ENCODE results near the gene RPL38. TPM values are rescaled to one million over a fixed set of nuclear protein-coding genes. Genes with fewer than 3 reads are reported as not detected.
A peak's percentile ranks its signal among the peaks of the same experiment; 100 is the strongest.

RPL38 gene
- 1,123 and 1,161 TPM in 2 replicates for total RNA-seq

GRCh38 chr17:74203439-74204240 is at the start of gene RPL38:
RPL38 (plus strand) TSS chr17:74203678; CDS start chr17:74203956, 278 bp downstream.
- intact Hi-C loops (cut with micrococcal nuclease) = loop anchor here (1.0 to 5.0 kb wide), 4 partner anchors 10 to 534 kb away; partner anchors contain the start of genes RAB37 and TTYH2
- peaks cover 31% of the 10 kb centered on the region for H3K36me3 Mint-ChIP-seq (ENCODE audit: low read depth)
- peak; percentile 91 for DNase-seq (ENCODE audit: low spot score)
- H3K27ac Mint-ChIP-seq = peak within 1 kb of the TSS; percentile 99
- peaks cover 35% of the 10 kb centered on the region for H3K4me1 Mint-ChIP-seq (ENCODE audit: low read depth)
- no peaks in the 10 kb centered on the region for H3K9me3 Mint-ChIP-seq
- H3K27me3 Mint-ChIP-seq (ENCODE audit: insufficient read depth) = peaks cover 23% of the 10 kb centered on the region
- H3K4me3 Mint-ChIP-seq = peak within 1 kb of the TSS; percentile 99

DNA sequence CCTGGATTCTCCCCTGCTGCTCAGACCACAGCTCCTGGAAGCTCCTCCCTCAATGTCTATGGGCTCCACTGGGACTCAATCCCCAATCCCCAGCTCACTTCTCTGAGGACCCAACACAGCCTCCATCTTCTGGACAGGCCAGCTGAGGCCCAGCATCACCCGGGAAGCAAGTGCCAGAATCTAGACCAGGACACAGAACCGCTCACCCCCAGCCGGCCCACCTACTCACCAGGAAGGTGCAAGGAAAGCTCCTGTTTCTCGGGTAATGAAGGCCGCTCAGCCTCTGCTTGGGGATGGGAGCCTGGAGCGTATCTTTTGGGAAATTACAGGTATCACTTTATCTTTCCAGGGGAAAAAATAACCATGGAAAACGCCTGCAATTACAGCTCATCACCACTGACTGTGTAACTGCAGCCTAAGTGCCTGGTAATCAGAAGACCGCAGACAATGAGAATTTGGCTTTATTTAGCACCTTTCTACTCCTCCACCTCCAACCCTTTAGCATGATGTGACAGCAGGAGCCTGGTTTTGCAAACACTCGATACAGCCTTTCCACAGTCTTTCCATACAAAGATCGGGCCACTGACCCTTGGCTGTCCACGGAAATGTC is 49.6 kb upstream of the RPL38 start:
- no peaks in the 10 kb centered on the region for H3K36me3 Mint-ChIP-seq (ENCODE audit: low read depth)
- no peaks in the 10 kb centered on the region for H3K27me3 Mint-ChIP-seq (ENCODE audit: insufficient read depth)
- no peak overlapping the region for H3K27ac Mint-ChIP-seq
- H3K4me1 Mint-ChIP-seq (ENCODE audit: low read depth) = no peaks in the 10 kb centered on the region
- no peak for DNase-seq (ENCODE audit: low spot score)
- H3K9me3 Mint-ChIP-seq = peaks cover 3% of the 10 kb centered on the region
- no peak overlapping the region for H3K4me3 Mint-ChIP-seq
- intact Hi-C loops (cut with micrococcal nuclease) = no loop called here

DNA sequence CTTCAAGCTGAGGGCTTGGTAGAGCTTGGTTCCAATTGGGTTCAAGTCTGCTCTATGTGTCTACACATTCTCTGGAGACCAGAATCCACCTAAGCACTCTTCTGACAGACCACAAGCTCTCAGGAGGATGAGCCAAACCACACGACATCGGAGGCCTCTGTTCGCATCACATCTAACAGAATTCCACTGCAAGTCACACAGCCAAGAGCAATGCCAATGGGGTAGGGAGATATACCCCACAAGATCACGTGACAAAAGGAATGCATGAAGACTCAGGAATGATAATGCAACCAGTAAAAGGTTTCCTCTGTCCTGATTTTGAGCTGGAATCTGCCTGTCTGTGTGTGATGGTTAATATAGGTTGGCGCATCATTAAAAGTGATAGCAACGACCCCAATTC is 46.6 kb upstream of the RPL38 start:
- DNase-seq (ENCODE audit: low spot score) = no peak
- Mint-ChIP-seq H3K36me3 (ENCODE audit: low read depth) (no peaks in the 10 kb centered on the region), H3K9me3 (peaks cover 3% of the 10 kb centered on the region), H3K4me3 (no peak overlapping the region), H3K4me1 (ENCODE audit: low read depth) (no peaks in the 10 kb centered on the region), H3K27me3 (ENCODE audit: insufficient read depth) (no peaks in the 10 kb centered on the region), H3K27ac (no peak overlapping the region)
- intact Hi-C loops (cut with micrococcal nuclease) = no loop called here

- DNase-seq (ENCODE audit: low spot score) = no peak
- no peak overlapping the region for H3K4me3 Mint-ChIP-seq
- H3K4me1 Mint-ChIP-seq (ENCODE audit: low read depth) = no peaks in the 10 kb centered on the region
- H3K36me3 Mint-ChIP-seq (ENCODE audit: low read depth) = no peaks in the 10 kb centered on the region
- no peaks in the 10 kb centered on the region for H3K27me3 Mint-ChIP-seq (ENCODE audit: insufficient read depth)
- no peak overlapping the region for H3K27ac Mint-ChIP-seq
- H3K9me3 Mint-ChIP-seq = peaks cover 3% of the 10 kb centered on the region
- intact Hi-C loops (cut with micrococcal nuclease) = no loop called here
Measured at GRCh38 chr17:74157366-74157765, 46.1 kb upstream of the RPL38 start.

DNA sequence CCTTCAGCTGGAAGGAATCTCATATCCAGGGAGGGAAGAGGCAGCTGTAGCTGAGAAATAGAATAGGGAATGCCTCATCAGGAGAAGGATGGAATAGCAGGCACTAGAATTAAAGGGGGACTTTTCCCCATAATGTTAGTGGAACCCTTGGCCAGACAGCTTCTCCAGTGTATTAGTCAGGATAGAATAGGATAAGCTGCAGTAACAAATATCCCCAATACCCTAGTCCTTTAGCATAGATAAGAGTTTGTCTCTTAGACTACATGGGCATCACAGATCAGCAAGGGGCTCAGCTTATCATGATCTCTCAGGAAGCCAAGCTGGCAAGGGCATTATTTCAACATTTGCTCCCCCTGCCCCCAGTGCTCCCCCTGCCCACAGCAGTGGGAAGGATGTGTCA is 44.7 kb upstream of the RPL38 start:
- Mint-ChIP-seq H3K4me3 (no peak overlapping the region), H3K27me3 (ENCODE audit: insufficient read depth) (no peaks in the 10 kb centered on the region)

DNA sequence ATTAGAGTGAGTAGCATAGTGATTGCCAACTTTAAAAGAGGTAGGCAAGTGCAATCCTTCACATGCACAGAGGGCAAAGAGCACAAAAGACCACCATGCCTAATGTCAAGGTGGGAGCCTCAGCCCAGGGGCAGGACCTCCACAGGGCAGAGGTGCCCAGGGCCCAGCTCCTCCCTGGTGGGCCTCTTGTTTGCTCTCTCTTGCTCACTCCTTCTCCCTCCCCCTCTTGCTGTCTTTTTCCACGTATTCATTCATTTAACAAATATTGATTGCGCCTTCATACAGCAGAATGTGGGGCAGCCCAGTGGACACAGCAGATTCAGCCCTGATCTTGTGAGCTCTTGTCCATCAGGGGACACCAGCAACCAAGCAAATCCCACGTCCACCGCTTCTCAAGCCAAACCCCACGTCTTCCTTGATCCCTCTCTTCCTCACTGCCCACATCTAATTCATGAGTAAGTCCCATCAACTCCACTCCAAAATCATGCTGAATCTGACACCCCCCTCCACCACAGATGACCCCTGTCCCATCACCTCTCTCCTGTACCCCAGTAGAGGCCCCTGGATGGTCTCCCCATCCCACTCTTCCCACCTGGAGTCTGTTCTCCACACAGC is 44.1 kb upstream of the RPL38 start:
- intact Hi-C loops (cut with micrococcal nuclease) = no loop called here
- Mint-ChIP-seq H3K27ac (no peak overlapping the region), H3K4me1 (ENCODE audit: low read depth) (no peaks in the 10 kb centered on the region), H3K36me3 (ENCODE audit: low read depth) (no peaks in the 10 kb centered on the region), H3K4me3 (no peak overlapping the region), H3K27me3 (ENCODE audit: insufficient read depth) (no peaks in the 10 kb centered on the region), H3K9me3 (peaks cover 3% of the 10 kb centered on the region)
- DNase-seq (ENCODE audit: low spot score) = no peak

More for the DNA sequence above, 44.7 kb upstream of the RPL38 start:
- H3K27ac Mint-ChIP-seq = no peak overlapping the region
- DNase-seq (ENCODE audit: low spot score) = no peak
- no peaks in the 10 kb centered on the region for H3K36me3 Mint-ChIP-seq (ENCODE audit: low read depth)
- intact Hi-C loops (cut with micrococcal nuclease) = no loop called here
- H3K4me1 Mint-ChIP-seq (ENCODE audit: low read depth) = no peaks in the 10 kb centered on the region
- peaks cover 3% of the 10 kb centered on the region for H3K9me3 Mint-ChIP-seq

GRCh38 chr17:74160656-74161502 is 42.6 kb upstream of the RPL38 start:
- H3K27ac Mint-ChIP-seq = no peak overlapping the region

DNA sequence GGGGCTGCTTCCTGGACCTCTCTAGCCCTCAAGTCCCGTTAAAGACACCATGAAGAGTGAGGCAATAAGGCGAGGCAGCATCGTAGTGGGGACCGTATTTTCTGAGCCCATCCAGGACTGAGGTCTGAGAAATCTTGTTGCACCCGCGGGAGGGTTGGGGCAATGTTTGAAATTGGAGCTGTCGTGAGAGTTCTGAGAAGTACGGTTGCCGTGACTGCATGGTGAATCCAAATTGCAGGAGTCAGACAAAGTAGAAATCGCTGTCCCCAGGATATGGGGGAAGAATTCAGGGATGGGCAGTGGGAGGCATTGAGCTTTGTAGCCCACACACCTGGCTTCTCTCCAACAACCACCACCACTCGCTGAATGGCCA is 42.0 kb upstream of the RPL38 start:
- Mint-ChIP-seq H3K36me3 (ENCODE audit: low read depth) (no peaks in the 10 kb centered on the region), H3K27ac (no peak overlapping the region), H3K4me3 (no peak overlapping the region), H3K27me3 (ENCODE audit: insufficient read depth) (no peaks in the 10 kb centered on the region), H3K9me3 (peaks cover 3% of the 10 kb centered on the region), H3K4me1 (ENCODE audit: low read depth) (no peaks in the 10 kb centered on the region)
- intact Hi-C loops (cut with micrococcal nuclease) = no loop called here
- no peak for DNase-seq (ENCODE audit: low spot score)

More at GRCh38 chr17:74160656-74161502, 42.6 kb upstream of the RPL38 start:
- intact Hi-C loops (cut with micrococcal nuclease) = no loop called here
- Mint-ChIP-seq H3K9me3 (peaks cover 3% of the 10 kb centered on the region), H3K4me3 (no peak overlapping the region), H3K27me3 (ENCODE audit: insufficient read depth) (no peaks in the 10 kb centered on the region), H3K4me1 (ENCODE audit: low read depth) (no peaks in the 10 kb centered on the region), H3K36me3 (ENCODE audit: low read depth) (no peaks in the 10 kb centered on the region)
- no peak for DNase-seq (ENCODE audit: low spot score)

- peaks cover 4% of the 10 kb centered on the region for H3K27me3 Mint-ChIP-seq (ENCODE audit: insufficient read depth)
- intact Hi-C loops (cut with micrococcal nuclease) = no loop called here
- H3K4me1 Mint-ChIP-seq (ENCODE audit: low read depth) = no peaks in the 10 kb centered on the region
- H3K27ac Mint-ChIP-seq = no peak overlapping the region
- no peaks in the 10 kb centered on the region for H3K36me3 Mint-ChIP-seq (ENCODE audit: low read depth)
- no peak for DNase-seq (ENCODE audit: low spot score)
- no peak overlapping the region for H3K4me3 Mint-ChIP-seq
- no peaks in the 10 kb centered on the region for H3K9me3 Mint-ChIP-seq
Measured at GRCh38 chr17:74163271-74163821, 40.1 kb upstream of the RPL38 start.

DNA sequence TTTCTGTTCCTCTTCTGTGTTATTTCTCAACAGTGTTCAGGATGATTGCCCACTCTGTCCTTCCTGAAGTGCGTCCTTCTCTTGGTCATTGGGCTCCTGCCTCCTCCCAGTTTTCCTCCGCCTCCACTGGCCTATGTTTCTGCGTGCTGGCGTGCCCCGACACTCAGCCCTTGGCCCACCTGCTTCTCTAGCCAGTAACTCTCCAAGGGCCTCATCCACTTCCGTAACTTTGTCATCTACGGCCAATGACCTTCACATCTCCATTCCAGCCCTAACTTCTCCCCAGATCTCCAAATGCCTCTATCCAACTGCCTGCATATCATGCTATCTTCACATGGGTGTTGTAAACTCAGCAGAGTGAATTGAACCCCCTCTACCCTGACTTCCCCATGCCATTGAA is 39.6 kb upstream of the RPL38 start:
- DNase-seq (ENCODE audit: low spot score) = no peak
- intact Hi-C loops (cut with micrococcal nuclease) = no loop called here
- H3K4me1 Mint-ChIP-seq (ENCODE audit: low read depth) = no peaks in the 10 kb centered on the region

GRCh38 chr17:74164446-74165045 is 38.9 kb upstream of the RPL38 start:
- H3K27me3 Mint-ChIP-seq (ENCODE audit: insufficient read depth) = peaks cover 6% of the 10 kb centered on the region
- intact Hi-C loops (cut with micrococcal nuclease) = no loop called here
- H3K4me1 Mint-ChIP-seq (ENCODE audit: low read depth) = no peaks in the 10 kb centered on the region
- no peak overlapping the region for H3K4me3 Mint-ChIP-seq
- no peak overlapping the region for H3K27ac Mint-ChIP-seq
- no peaks in the 10 kb centered on the region for H3K9me3 Mint-ChIP-seq
- no peak for DNase-seq (ENCODE audit: low spot score)
- H3K36me3 Mint-ChIP-seq (ENCODE audit: low read depth) = no peaks in the 10 kb centered on the region

More for the DNA sequence above, 39.6 kb upstream of the RPL38 start:
- Mint-ChIP-seq H3K36me3 (ENCODE audit: low read depth) (no peaks in the 10 kb centered on the region), H3K9me3 (no peaks in the 10 kb centered on the region), H3K4me3 (no peak overlapping the region), H3K27me3 (ENCODE audit: insufficient read depth) (peaks cover 4% of the 10 kb centered on the region), H3K27ac (no peak overlapping the region)

- intact Hi-C loops (cut with micrococcal nuclease) = no loop called here
- no peaks in the 10 kb centered on the region for H3K36me3 Mint-ChIP-seq (ENCODE audit: low read depth)
Measured at GRCh38 chr17:74165797-74166365, 37.6 kb upstream of the RPL38 start.

More at GRCh38 chr17:74165797-74166365, 37.6 kb upstream of the RPL38 start:
- H3K4me3 Mint-ChIP-seq = no peak overlapping the region
- H3K9me3 Mint-ChIP-seq = no peaks in the 10 kb centered on the region
- no peak overlapping the region for H3K27ac Mint-ChIP-seq
- H3K4me1 Mint-ChIP-seq (ENCODE audit: low read depth) = no peaks in the 10 kb centered on the region
- H3K27me3 Mint-ChIP-seq (ENCODE audit: insufficient read depth) = peaks cover 6% of the 10 kb centered on the region
- DNase-seq (ENCODE audit: low spot score) = no peak
